OCI-LY3 (cell line): ENCODE measurements around the gene VKORC1.

ENCODE experiments used
- H2AFZ ChIP-seq: fragments of 200-600, 300-600 bp; shearing (Covaris generic); 2 replicates; pipeline ENCODE4 v1.6.0; 2014; ENCODE audit warnings: antibody characterized with exemption, low read depth, low read length
- H3K27ac ChIP-seq: fragments of 200-600, 300-600 bp; sonication (generic); 2 replicates; pipeline ENCODE4 v1.5.1; 2014; ENCODE audit warnings: mild to moderate bottlenecking, low read length, moderate library complexity, mixed read lengths
- H3K27me3 ChIP-seq: fragments of 200-600, 300-600 bp; sonication (generic); 2 replicates; pipeline ENCODE4 v1.6.1; 2014; ENCODE audit warnings: low read depth, low read length, mixed read lengths
- H3K36me3 ChIP-seq: fragments of 200-600, 300-600 bp; sonication (generic); replicated peaks from 2 replicates; pipeline ENCODE3; 2014; ENCODE audit warnings: low read depth, low read length, mixed read lengths
- H3K4me1 ChIP-seq: fragments of 300-600, 200-600 bp; sonication (generic); 2 replicates; pipeline ENCODE4 v1.6.1; 2014; ENCODE audit warnings: low read length, mixed read lengths
- H3K4me2 ChIP-seq: fragments of 200-600, 300-600 bp; sonication (generic); 2 replicates; pipeline ENCODE4 v1.6.1; 2014; ENCODE audit warnings: low read length, mixed read lengths
- H3K4me3 ChIP-seq: fragments of 300-600, 200-600 bp; sonication (generic); 2 replicates; pipeline ENCODE4 v1.5.1; 2014; ENCODE audit warnings: antibody characterized with exemption, mild to moderate bottlenecking, low read length, moderate library complexity
- H3K79me2 ChIP-seq: fragments of 300-600, 200-600 bp; shearing (Covaris generic); 2 replicates; pipeline ENCODE4 v1.6.1; 2014; ENCODE audit warnings: mild to moderate bottlenecking, low read length, mixed read lengths
- H3K9ac ChIP-seq: fragments of 300-600, 200-600 bp; shearing (Covaris generic); 2 replicates; pipeline ENCODE4 v1.6.0; 2014; ENCODE audit warnings: mild to moderate bottlenecking, low read length, moderate library complexity
- H3K9me3 ChIP-seq: fragments of 200-600, 300-600 bp; shearing (Covaris generic); 2 replicates; pipeline ENCODE4 v1.6.1; 2014; ENCODE audit warnings: low read length, mixed read lengths; ENCODE audit not compliant: insufficient read depth
- H4K20me1 ChIP-seq: fragments of 200-600, 300-600 bp; sonication (generic); 2 replicates; pipeline ENCODE4 v1.6.1; 2016; ENCODE audit warnings: low read length, mixed read lengths; ENCODE audit not compliant: insufficient read depth
- CTCF ChIP-seq: fragments of 200-600, 300-600 bp; sonication (generic); IDR thresholded peaks from 2 replicates; pipeline ENCODE4 v1.5.1; 2014; ENCODE audit warnings: antibody characterized with exemption, low read length, low read depth
- EZH2phosphoT487 ChIP-seq: fragments of 200-600 bp; shearing (Covaris generic); IDR thresholded peaks from 2 replicates; pipeline ENCODE4 v1.6.1; 2018; ENCODE audit warnings: antibody characterized with exemption, mixed run types, low read depth

The VKORC1 gene

GRCh38 chr16:31133046-31133501 lies 38.5 kb upstream of the VKORC1 start:
- Histone ChIP-seq H3K4me1 (no peaks in the 10 kb centered on the region), H3K27ac (no peak overlapping the region), H4K20me1 (no peaks in the 10 kb centered on the region), H3K27me3 (no peaks in the 10 kb centered on the region), H3K9me3 (no peaks in the 10 kb centered on the region), H3K9ac (no peak overlapping the region), H3K36me3 (no peaks in the 10 kb centered on the region), H3K79me2 (no peaks in the 10 kb centered on the region), H3K4me3 (no peak overlapping the region), H3K4me2 (no peak overlapping the region), H2AFZ (no peak overlapping the region)
- no peak for TF ChIP-seq EZH2phosphoT487
- TF ChIP-seq CTCF: no peak

DNA sequence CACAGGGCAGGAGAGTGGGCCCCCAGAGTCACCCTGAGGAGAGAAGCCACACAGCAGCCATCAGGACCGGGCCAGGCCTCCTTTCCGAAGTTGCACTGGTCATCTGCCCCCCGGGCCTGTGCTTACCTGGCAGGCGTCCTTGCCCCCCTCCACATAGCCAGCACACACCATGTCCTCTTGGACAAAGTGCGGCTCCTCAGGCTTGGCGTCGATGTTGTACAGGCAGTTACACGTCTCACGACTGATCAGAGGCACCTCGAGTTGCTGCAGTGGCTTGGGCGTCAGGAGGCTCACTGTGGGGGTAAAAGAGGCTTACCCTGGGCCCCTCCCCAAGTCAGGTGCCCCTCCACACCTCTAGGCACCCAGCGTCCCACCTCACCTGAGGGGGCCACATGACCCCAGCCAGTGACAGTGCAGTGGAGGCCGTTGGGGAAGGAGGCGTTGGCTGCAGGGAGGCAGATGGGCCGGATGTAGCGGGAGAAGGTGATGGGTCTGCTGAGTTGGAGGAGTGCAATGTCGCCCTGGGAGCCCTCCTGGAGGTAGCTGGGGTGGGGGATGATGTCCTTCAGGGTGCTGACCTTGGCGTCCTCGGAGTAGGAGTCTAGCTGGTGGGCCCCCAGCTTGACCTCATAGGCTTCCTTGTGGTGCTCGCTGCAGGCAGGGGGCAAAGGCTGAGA lies 37.8 kb upstream of the VKORC1 start:
- no peak overlapping the region for H3K4me3 ChIP-seq
- H3K4me1 ChIP-seq: no peaks in the 10 kb centered on the region
- H3K27ac ChIP-seq: no peak overlapping the region
- no peak overlapping the region for H2AFZ ChIP-seq
- H3K4me2 ChIP-seq: no peak overlapping the region
- no peak overlapping the region for H3K9ac ChIP-seq
- no peaks in the 10 kb centered on the region for H3K79me2 ChIP-seq
- H3K27me3 ChIP-seq: no peaks in the 10 kb centered on the region
- TF ChIP-seq EZH2phosphoT487: no peak
- no peak for TF ChIP-seq CTCF
- H3K36me3 ChIP-seq: no peaks in the 10 kb centered on the region
- no peaks in the 10 kb centered on the region for H3K9me3 ChIP-seq
- H4K20me1 ChIP-seq: no peaks in the 10 kb centered on the region

- no peaks in the 10 kb centered on the region for H3K79me2 ChIP-seq
- H3K4me2 ChIP-seq: no peak overlapping the region
- TF ChIP-seq CTCF (no peak), EZH2phosphoT487 (no peak)
- H4K20me1 ChIP-seq: no peaks in the 10 kb centered on the region
- H2AFZ ChIP-seq: no peak overlapping the region
- no peak overlapping the region for H3K9ac ChIP-seq
- H3K27ac ChIP-seq: no peak overlapping the region
- no peaks in the 10 kb centered on the region for H3K36me3 ChIP-seq
- no peaks in the 10 kb centered on the region for H3K9me3 ChIP-seq
- H3K27me3 ChIP-seq: no peaks in the 10 kb centered on the region
- H3K4me1 ChIP-seq: no peaks in the 10 kb centered on the region
- no peak overlapping the region for H3K4me3 ChIP-seq
Observed at GRCh38 chr16:31131841-31132271, 37.3 kb upstream of the VKORC1 start.

DNA sequence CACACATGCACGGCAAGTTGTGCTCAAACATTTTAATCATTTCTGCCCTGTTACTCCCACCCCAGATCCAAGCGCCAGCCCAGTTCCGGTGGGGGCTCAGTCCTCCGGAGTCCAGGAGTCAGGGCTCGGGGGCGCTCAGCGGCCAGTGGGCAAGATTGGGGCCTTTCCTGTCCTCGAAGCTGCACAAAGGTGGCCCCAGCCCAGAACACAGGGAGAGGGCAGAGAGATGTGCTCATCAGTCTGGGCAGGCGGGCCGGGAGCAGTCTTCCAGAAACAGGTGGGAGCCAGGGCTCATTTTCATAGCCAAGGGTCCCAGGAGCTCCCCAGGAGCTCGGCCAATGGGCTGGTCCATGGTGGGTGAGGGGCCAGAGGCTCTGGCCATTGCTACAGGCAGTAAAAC lies 36.8 kb upstream of the VKORC1 start:
- no peak overlapping the region for H3K4me3 ChIP-seq
- no peaks in the 10 kb centered on the region for H3K9me3 ChIP-seq
- no peaks in the 10 kb centered on the region for H4K20me1 ChIP-seq
- no peak overlapping the region for H2AFZ ChIP-seq
- H3K4me2 ChIP-seq: no peak overlapping the region
- no peak overlapping the region for H3K27ac ChIP-seq
- H3K9ac ChIP-seq: no peak overlapping the region
- no peak for TF ChIP-seq CTCF
- no peaks in the 10 kb centered on the region for H3K27me3 ChIP-seq
- H3K36me3 ChIP-seq: no peaks in the 10 kb centered on the region
- H3K79me2 ChIP-seq: no peaks in the 10 kb centered on the region
- H3K4me1 ChIP-seq: no peaks in the 10 kb centered on the region
